ENCODE data around the gene AGBL1.

Gene AGBL1

DNA sequence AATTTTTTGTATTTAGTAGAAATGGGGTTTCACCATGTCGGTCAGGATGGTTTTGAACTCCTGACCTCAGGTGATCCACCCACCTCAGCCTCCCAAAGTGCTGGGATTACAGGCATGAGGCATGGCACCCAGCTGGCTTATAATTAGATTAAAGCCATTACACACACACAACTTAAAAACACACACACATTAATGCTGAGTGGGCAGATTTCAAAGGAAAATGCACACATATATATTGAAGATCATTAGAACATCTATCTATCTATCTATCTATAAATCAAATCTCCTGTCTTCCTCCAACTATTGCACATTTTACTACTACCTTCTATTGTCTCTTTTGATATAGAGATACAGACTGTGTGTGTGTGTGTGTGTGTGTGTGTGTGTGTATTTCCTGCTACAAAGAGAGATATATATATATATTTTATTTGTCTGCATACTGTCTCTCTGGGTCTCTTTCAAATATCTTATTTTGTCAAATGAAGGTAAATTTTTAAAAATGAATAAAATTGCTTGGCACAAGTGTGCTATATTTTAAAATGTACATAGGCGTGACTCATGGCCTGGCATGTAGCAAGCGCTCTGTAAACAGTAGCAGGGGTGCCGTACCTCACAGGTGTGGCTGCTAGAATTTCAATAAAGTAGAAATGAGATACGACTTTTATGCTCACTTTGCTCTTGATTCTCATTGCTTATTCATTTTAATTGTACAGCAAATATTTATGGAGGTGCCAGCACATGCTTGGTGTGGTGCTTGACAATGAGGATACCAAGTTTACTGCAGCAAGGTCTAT, 655.8 kb downstream of the AGBL1 start:
- no peak for DNase-seq (ENCODE audit: low read depth)
- TF ChIP-seq, protein P1, sequence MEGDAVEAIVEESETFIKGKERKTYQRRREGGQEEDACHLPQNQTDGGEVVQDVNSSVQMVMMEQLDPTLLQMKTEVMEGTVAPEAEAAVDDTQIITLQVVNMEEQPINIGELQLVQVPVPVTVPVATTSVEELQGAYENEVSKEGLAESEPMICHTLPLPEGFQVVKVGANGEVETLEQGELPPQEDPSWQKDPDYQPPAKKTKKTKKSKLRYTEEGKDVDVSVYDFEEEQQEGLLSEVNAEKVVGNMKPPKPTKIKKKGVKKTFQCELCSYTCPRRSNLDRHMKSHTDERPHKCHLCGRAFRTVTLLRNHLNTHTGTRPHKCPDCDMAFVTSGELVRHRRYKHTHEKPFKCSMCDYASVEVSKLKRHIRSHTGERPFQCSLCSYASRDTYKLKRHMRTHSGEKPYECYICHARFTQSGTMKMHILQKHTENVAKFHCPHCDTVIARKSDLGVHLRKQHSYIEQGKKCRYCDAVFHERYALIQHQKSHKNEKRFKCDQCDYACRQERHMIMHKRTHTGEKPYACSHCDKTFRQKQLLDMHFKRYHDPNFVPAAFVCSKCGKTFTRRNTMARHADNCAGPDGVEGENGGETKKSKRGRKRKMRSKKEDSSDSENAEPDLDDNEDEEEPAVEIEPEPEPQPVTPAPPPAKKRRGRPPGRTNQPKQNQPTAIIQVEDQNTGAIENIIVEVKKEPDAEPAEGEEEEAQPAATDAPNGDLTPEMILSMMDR (conservative IDR thresholded peaks at IDR 0.05; ENCODE audit: control insufficient read depth, insufficient read depth, low read depth, low read length), result no peak
- no peak overlapping the region for H3K4me3 ChIP-seq (ENCODE audit: control insufficient read depth, low read depth, low read length)

DNA sequence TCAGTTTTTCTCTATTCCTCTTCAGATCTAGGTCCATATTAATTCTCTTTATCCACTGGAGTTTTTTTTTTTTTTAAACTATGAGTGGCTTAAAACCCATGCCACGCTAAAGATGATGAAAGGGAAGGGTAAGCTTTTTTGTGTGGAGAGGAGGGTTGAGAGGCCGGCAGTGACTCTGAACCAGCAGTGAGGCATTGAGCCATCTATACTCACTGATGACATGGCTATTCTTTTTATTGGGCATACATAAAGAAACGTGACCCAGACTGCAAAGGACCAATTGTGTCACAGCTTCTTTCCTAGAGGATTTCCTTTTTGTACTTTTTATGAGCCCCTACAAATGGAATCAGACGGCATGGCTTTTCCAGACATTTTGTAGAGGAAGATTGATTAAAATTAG, 662.2 kb downstream of the AGBL1 start:
- H3K4me3 ChIP-seq (ENCODE audit: control insufficient read depth, low read depth, low read length), result no peak overlapping the region
- TF ChIP-seq, protein P1 (conservative IDR thresholded peaks at IDR 0.05; ENCODE audit: control insufficient read depth, insufficient read depth, low read depth, low read length), result no peak
- DNase-seq (ENCODE audit: low read depth), result no peak

DNA sequence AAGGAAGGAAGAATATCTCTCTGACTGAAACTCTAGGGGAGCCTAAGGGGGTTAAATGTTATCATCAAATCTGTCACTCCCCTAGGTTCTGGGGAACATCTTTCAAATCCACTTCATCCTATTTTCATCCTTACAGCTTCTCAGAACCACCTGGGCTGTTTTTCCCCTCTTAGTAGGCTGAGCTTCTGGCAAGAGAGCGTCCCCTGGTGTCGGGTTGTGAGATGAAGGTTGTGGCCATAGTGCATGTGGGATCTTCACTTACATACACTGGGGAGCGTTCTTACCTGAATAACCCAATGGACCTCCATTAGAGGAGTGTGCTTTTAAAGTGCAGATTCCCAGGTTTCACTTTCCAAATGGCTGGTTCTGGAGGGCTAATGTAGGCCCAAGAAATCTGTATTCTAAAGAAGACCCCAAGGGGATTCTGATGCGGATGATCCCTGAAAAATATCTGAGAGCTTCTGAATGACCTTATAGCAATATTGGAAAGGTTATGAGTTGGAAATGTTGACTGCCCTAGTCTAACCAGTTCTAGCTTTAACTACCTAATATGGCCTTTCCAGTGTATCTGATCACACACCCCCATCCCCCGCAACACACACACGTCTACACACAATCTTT, 663.7 kb downstream of the AGBL1 start:
- TF ChIP-seq, protein P1 (conservative IDR thresholded peaks at IDR 0.05; ENCODE audit: control insufficient read depth, insufficient read depth, low read depth, low read length), result peak; percentile 18
- peak; percentile 0 for DNase-seq (ENCODE audit: low read depth)
- H3K4me3 ChIP-seq (ENCODE audit: control insufficient read depth, low read depth, low read length), result no peak overlapping the region

- DNase-seq (ENCODE audit: low read depth), result no peak
- TF ChIP-seq, protein P1 (conservative IDR thresholded peaks at IDR 0.05; ENCODE audit: control insufficient read depth, insufficient read depth, low read depth, low read length), result no peak
Measured at GRCh38 chr15:86744198-86744780, 664.6 kb downstream of the AGBL1 start.

GRCh38 chr15:86751116-86751515, 671.4 kb downstream of the AGBL1 start:
- no peak overlapping the region for H3K4me3 ChIP-seq (ENCODE audit: control insufficient read depth, low read depth, low read length)
- TF ChIP-seq, protein P1 (conservative IDR thresholded peaks at IDR 0.05; ENCODE audit: control insufficient read depth, insufficient read depth, low read depth, low read length), result no peak
- no peak for DNase-seq (ENCODE audit: low read depth)

More at GRCh38 chr15:86744198-86744780, 664.6 kb downstream of the AGBL1 start:
- H3K4me3 ChIP-seq (ENCODE audit: control insufficient read depth, low read depth, low read length), result no peak overlapping the region

DNA sequence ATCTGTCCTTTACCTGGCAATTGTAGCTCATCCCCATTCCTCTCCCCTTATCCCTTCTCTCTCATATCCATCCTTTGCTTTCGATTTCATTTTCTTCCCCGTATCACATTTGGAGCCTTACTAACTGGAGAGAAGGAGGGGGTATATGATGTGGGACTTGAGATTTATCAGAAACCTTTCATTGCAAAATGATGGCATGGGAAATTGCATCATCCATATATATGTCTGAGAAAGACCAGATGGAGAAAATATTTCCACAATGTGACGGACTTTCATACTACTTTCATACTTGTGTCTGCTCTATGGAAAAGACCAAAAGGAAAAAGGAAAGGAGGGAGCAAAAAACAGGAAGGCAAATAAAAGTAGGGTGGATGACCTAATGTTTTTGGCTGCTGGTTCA, 675.2 kb downstream of the AGBL1 start:
- TF ChIP-seq, protein P1 (conservative IDR thresholded peaks at IDR 0.05; ENCODE audit: control insufficient read depth, insufficient read depth, low read depth, low read length), result no peak
- no peak for DNase-seq (ENCODE audit: low read depth)
- H3K4me3 ChIP-seq (ENCODE audit: control insufficient read depth, low read depth, low read length), result no peak overlapping the region

Measured in fibroblast of mammary gland (primary cell).